Natural killer cell (primary cell): Measurements from ENCODE around the gene NT5C2. TPM values are rescaled to one million over a fixed set of nuclear protein-coding genes. Genes with fewer than 3 reads are reported as not detected.

Experiments
- ATAC-seq, 3 donors: fragments of 150-1000 bp in 2 of 3; fragments of 200-7000 bp in 1 of 3; cut with Tn5 transposase; 1 replicate in 1 of 3; 2 replicates in 2 of 3; pipeline ENCODE4 v1.10.0; 2021; ENCODE audit warnings: mild to moderate bottlenecking in 2 of 3, moderate library complexity in 2 of 3
- DNase-seq, 2 donors: peaks; one replicate each; pipeline versions ENCODE4 v3.0.0 to v3.0.0-alpha.2; 2013 to 2021; ENCODE audit warnings: mixed read lengths in 1 of 2
- H3K27ac ChIP-seq: one replicate; pipeline ENCODE4 v1.5.1; 2013; ENCODE audit warnings: mild to moderate bottlenecking, low read length
- H3K27me3 ChIP-seq: one replicate; pipeline ENCODE4 v1.6.1; 2013; ENCODE audit warnings: low read length; ENCODE audit not compliant: control insufficient read depth, insufficient read depth
- H3K36me3 ChIP-seq: one replicate; pipeline ENCODE4 v1.6.1; 2013; ENCODE audit warnings: low read length; ENCODE audit not compliant: control insufficient read depth, insufficient read depth
- H3K4me1 ChIP-seq: one replicate; pipeline ENCODE4 v1.6.1; 2013; ENCODE audit warnings: low read length; ENCODE audit not compliant: control insufficient read depth, insufficient read depth
- H3K4me3 ChIP-seq: one replicate; pipeline ENCODE4 v1.5.1; 2013; ENCODE audit warnings: low read length
- H3K9me3 ChIP-seq: one replicate; pipeline ENCODE4 v1.6.1; 2013; ENCODE audit warnings: low read length; ENCODE audit not compliant: control insufficient read depth, insufficient read depth
- H3K27ac Mint-ChIP-seq, 2 donors: one replicate each; pipeline ENCODE4 v1.8.0; 2022; ENCODE audit warnings: mild to moderate bottlenecking in 2 of 2, mixed read lengths in 2 of 2, moderate library complexity in 1 of 2
- H3K27me3 Mint-ChIP-seq, 2 donors: one replicate each; pipeline ENCODE4 v1.8.0; 2022; ENCODE audit warnings: low read depth in 2 of 2, mixed read lengths in 2 of 2
- H3K36me3 Mint-ChIP-seq: one replicate; pipeline ENCODE4 v1.8.0; 2022; ENCODE audit warnings: mixed read lengths
- H3K4me1 Mint-ChIP-seq, 2 donors: one replicate each; pipeline ENCODE4 v1.8.0; 2022; ENCODE audit warnings: mixed read lengths in 2 of 2
- H3K4me3 Mint-ChIP-seq: one replicate; pipeline ENCODE4 v1.8.0; 2022; ENCODE audit warnings: mild to moderate bottlenecking, moderate library complexity, mixed read lengths
- H3K9me3 Mint-ChIP-seq, 2 donors: one replicate each; pipeline ENCODE4 v1.8.0; 2022; ENCODE audit warnings: mixed read lengths in 2 of 2
- WGBS: methylation state at CpG from one replicate; pipeline ENCODE4 v1.1.7; 2013; ENCODE audit warnings: missing lambda C conversion rate; ENCODE audit not compliant: insufficient coverage; 5-methylcytosine and 5-hydroxymethylcytosine counted together
- intact Hi-C: fragments of 100-400 bp; cut with micrococcal nuclease; formaldehyde crosslinking; loops from one replicate; pipeline ENCODE4 v1.14.2; 2022
- total RNA-seq, 4 donors: library from RNA; stranded (reverse); fragments of 120-200 nt in 1 of 4; gene quantifications; one replicate each; pipeline versions ENCODE4 v1.2.3 to v1.2.4, GENCODE V29; 2013 to 2022
- TF ChIP-seq, protein P1 (sequence below): fragments of 200-600 bp; IDR thresholded peaks from one replicate; pipeline ENCODE4 v1.8.0; 2022; ENCODE audit warnings: antibody characterized with exemption

NT5C2 gene
- total RNA-seq, 3 donors from 2014 or later (not counting 1 experiment from before 2014, with no cell fraction given), result 84.4 to 110 (median 89.4) TPM

DNA sequence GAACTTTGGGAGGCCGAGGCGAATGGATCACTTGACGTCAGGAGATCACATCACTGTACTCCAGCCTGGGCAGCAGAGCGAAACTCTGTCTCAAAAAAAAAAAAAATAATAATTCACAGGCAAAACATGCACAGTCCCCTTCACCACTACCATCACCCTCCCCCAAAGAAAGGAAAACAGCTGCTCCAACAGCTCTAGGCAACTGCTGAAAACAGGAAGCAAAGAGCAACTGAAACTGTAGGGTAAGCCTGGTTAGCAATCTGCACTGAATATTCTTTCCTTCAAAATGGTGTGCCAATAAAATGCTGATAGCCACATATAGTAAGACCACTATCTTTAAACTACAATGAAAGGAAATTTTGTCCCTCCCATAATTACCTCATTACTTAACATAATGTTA lies 11.8 kb downstream of the NT5C2 start:
- DNase-seq (peak in 1 of 2 donors; percentile 16), ATAC-seq (peak in 2 of 3 donors; percentile 47 to 61)
- peak overlapping the region; percentile 0 to 76 for H3K27ac Mint-ChIP-seq
- Histone ChIP-seq H3K9me3 (no peaks in the 10 kb centered on the region), H3K4me1 (peaks cover 18% of the 10 kb centered on the region), H3K4me3 (no peak overlapping the region), H3K27ac (no peak overlapping the region), H3K36me3 (peaks cover 21% of the 10 kb centered on the region), H3K27me3 (no peaks in the 10 kb centered on the region)
- H3K4me3 Mint-ChIP-seq, result no peak overlapping the region
- intact Hi-C loops, result no loop called here
- H3K4me1 Mint-ChIP-seq, result peaks cover 54 to 63% of the 10 kb centered on the region in 2 donors
- H3K36me3 Mint-ChIP-seq, result no peaks in the 10 kb centered on the region
- no peaks in the 10 kb centered on the region for H3K9me3 Mint-ChIP-seq
- no peaks in the 10 kb centered on the region for H3K27me3 Mint-ChIP-seq
- TF ChIP-seq, protein P1, sequence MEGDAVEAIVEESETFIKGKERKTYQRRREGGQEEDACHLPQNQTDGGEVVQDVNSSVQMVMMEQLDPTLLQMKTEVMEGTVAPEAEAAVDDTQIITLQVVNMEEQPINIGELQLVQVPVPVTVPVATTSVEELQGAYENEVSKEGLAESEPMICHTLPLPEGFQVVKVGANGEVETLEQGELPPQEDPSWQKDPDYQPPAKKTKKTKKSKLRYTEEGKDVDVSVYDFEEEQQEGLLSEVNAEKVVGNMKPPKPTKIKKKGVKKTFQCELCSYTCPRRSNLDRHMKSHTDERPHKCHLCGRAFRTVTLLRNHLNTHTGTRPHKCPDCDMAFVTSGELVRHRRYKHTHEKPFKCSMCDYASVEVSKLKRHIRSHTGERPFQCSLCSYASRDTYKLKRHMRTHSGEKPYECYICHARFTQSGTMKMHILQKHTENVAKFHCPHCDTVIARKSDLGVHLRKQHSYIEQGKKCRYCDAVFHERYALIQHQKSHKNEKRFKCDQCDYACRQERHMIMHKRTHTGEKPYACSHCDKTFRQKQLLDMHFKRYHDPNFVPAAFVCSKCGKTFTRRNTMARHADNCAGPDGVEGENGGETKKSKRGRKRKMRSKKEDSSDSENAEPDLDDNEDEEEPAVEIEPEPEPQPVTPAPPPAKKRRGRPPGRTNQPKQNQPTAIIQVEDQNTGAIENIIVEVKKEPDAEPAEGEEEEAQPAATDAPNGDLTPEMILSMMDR, result no peak
- 40% methylated on average over 4 of the region's 4 CpGs for WGBS

DNA sequence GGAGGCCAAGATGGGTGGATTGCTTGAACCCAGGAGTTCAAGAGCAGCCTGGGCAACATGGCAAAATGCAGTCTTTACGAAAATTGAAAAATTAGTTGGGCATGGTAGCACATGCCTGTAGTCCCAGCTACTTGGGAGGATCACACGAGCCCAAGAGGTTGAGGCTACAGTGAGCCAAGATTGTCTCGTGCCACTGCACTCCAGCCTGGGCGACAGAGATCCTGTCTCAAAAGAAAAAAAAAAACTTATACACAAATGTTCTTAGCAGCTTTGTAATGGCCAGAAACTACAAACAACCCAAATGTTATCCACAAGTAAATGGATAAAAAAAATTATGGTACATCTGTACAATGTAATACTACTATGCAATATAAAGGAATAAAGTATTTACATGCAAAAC lies 12.6 kb downstream of the NT5C2 start:
- Mint-ChIP-seq H3K4me3 (no peak overlapping the region), H3K9me3 (no peaks in the 10 kb centered on the region), H3K27me3 (no peaks in the 10 kb centered on the region), H3K36me3 (no peaks in the 10 kb centered on the region), H3K27ac (peak overlapping the region in 1 of 2 donors; percentile 76), H3K4me1 (peaks cover 47 to 56% of the 10 kb centered on the region in 2 donors)
- H3K9me3 ChIP-seq, result no peaks in the 10 kb centered on the region
- H3K4me1 ChIP-seq, result peaks cover 18% of the 10 kb centered on the region
- peaks cover 22% of the 10 kb centered on the region for H3K36me3 ChIP-seq
- WGBS, result 76% methylated on average over 4 of the region's 4 CpGs
- no peak for DNase-seq
- intact Hi-C loops, result no loop called here
- no peak for ATAC-seq
- H3K4me3 ChIP-seq, result no peak overlapping the region
- no peak overlapping the region for H3K27ac ChIP-seq
- H3K27me3 ChIP-seq, result no peaks in the 10 kb centered on the region
- TF ChIP-seq, protein P1, result no peak

DNA sequence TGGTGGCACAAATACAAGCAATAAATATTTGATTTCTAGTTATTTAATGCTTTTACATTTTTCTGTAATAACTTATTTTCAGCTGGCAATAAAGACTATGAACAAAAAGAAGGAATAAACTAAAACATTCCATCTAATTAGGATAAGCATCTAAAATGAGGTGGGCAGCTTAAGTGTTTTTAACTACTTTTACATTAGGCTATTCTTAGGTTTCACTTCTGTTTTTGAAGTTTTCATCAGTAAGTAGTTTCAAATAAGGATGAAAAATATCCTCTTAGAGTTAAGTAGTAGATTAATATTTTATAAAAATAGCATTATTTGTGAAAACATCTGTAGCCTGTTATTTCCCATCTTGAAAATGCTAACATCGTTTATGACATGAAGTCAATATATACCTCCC lies 15.9 kb downstream of the NT5C2 start:
- intact Hi-C loops, result no loop called here
- Histone ChIP-seq H3K27ac (no peak overlapping the region), H3K27me3 (no peaks in the 10 kb centered on the region), H3K4me1 (peaks cover 14% of the 10 kb centered on the region), H3K4me3 (no peak overlapping the region), H3K36me3 (peaks cover 34% of the 10 kb centered on the region), H3K9me3 (no peaks in the 10 kb centered on the region)
- H3K4me1 Mint-ChIP-seq, result peaks cover 23 to 29% of the 10 kb centered on the region in 2 donors
- H3K27ac Mint-ChIP-seq, result peak overlapping the region; percentile 47 to 67
- H3K9me3 Mint-ChIP-seq, result no peaks in the 10 kb centered on the region
- DNase-seq, result no peak
- H3K4me3 Mint-ChIP-seq, result no peak overlapping the region
- no peaks in the 10 kb centered on the region for H3K27me3 Mint-ChIP-seq
- no peak for ATAC-seq
- H3K36me3 Mint-ChIP-seq, result no peaks in the 10 kb centered on the region
- 17% methylated on average over 1 of the region's 1 CpG for WGBS
- TF ChIP-seq, protein P1, result no peak
